ENCODE measurements around the gene CCDC174. TPM values are rescaled to one million over a fixed set of nuclear protein-coding genes. Genes with fewer than 3 reads are reported as not detected.

Gene CCDC174
- total RNA-seq, 1 donor from 2014 or later = 31.2 TPM

DNA sequence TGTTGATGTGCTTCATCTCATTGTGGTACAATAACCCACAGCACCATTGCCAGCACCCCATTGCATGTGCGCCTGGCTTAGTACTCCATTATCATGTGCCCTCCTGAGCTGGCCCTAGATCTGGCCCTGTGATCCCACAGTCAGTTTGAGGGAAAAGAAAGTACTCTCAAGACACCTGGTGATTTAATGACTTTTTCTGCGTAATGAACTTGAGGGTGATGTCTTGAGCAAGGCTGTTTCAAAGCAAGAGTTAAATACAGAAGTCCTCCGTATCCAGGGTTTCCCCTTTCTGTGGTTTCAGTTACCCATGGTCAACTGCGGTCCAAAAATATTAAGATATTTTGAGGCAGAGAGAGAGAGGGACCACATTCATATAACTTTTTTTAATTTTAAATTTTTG is 39.7 kb downstream of the CCDC174 start:
- intact Hi-C loops (cut with DNase I) = no loop called here

DNA sequence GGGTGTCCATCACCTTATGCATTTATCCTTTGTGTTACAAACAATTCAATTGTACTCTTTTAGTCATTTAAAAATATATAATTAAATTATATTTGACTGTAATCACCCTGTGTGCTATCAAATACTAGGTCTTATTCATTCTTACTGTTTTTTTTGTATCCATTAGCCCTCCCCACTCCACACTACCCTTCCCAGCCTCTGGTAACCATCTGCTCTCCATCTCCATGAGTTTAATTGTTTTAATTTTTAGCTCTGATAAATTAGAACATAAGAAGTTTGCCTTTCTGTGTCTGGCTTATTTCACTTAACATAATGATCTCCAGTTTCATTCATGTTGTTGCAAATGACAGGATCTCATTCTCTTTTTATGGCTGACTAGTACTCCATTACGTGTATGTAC is 40.2 kb downstream of the CCDC174 start:
- TF ChIP-seq POLR2AphosphoS5 (IDR thresholded peaks at IDR 0.05; ENCODE audit: insufficient read depth in 1 of 2, low read depth in 1 of 2) = no peak
- TF ChIP-seq POLR2A (IDR thresholded peaks at IDR 0.05) = no peak
- no peak for TF ChIP-seq CTCF (IDR thresholded peaks at IDR 0.05)
- DNase-seq (ENCODE audit: extremely low spot score in 2 of 2) = no peak
- Histone ChIP-seq H3K27me3 (no peaks in the 10 kb centered on the region), H3K27ac (no peak overlapping the region), H3K4me1 (no peaks in the 10 kb centered on the region), H3K9me3 (no peaks in the 10 kb centered on the region), H3K4me3 (no peak overlapping the region), H3K36me3 (no peaks in the 10 kb centered on the region)
- intact Hi-C loops (cut with DNase I) = no loop called here

More for the DNA sequence above, 39.7 kb downstream of the CCDC174 start:
- no peak for DNase-seq (ENCODE audit: extremely low spot score in 2 of 2)
- Histone ChIP-seq H3K36me3 (no peaks in the 10 kb centered on the region), H3K27ac (no peak overlapping the region), H3K27me3 (no peaks in the 10 kb centered on the region), H3K4me1 (no peaks in the 10 kb centered on the region), H3K9me3 (no peaks in the 10 kb centered on the region), H3K4me3 (no peak overlapping the region)
- no peak for TF ChIP-seq POLR2A (IDR thresholded peaks at IDR 0.05)
- TF ChIP-seq POLR2AphosphoS5 (IDR thresholded peaks at IDR 0.05; ENCODE audit: insufficient read depth in 1 of 2, low read depth in 1 of 2) = no peak
- TF ChIP-seq CTCF (IDR thresholded peaks at IDR 0.05) = no peak

GRCh38 chr3:14698601-14699244 is 47.2 kb downstream of the CCDC174 start:
- Histone ChIP-seq H3K4me1 (no peaks in the 10 kb centered on the region), H3K9me3 (no peaks in the 10 kb centered on the region), H3K27ac (no peak overlapping the region), H3K27me3 (no peaks in the 10 kb centered on the region), H3K36me3 (no peaks in the 10 kb centered on the region), H3K4me3 (no peak overlapping the region)
- intact Hi-C loops (cut with DNase I) = no loop called here
- DNase-seq (ENCODE audit: extremely low spot score in 2 of 2) = no peak
- TF ChIP-seq POLR2A (IDR thresholded peaks at IDR 0.05) (no peak), POLR2AphosphoS5 (IDR thresholded peaks at IDR 0.05; ENCODE audit: insufficient read depth in 1 of 2, low read depth in 1 of 2) (no peak), CTCF (IDR thresholded peaks at IDR 0.05) (no peak)

DNA sequence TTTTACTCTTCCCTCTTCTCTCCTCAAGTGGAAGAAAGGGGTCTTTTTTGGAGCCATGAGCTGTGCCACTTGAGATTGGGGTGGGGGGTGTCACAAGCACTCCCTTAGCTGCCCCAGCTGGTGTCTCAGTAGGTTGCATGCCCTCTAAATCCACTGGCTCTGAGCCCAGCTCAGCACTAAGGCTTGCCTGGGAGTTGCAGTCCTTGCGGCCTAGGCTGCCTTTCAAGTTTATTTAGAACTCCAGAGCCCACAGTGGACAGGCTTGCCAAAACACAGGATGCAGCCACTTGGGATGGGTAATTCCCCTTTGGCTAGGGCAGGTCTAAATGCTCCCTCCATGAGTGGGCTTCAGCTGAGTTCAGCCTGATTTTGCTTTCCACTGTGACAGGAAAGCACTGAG is 48.1 kb downstream of the CCDC174 start:
- Histone ChIP-seq H3K27ac (no peak overlapping the region), H3K9me3 (no peaks in the 10 kb centered on the region), H3K4me1 (no peaks in the 10 kb centered on the region), H3K36me3 (no peaks in the 10 kb centered on the region), H3K27me3 (no peaks in the 10 kb centered on the region), H3K4me3 (no peak overlapping the region)
- DNase-seq (ENCODE audit: extremely low spot score in 2 of 2) = no peak
- intact Hi-C loops (cut with DNase I) = no loop called here
- TF ChIP-seq POLR2A (IDR thresholded peaks at IDR 0.05) = no peak
- TF ChIP-seq CTCF (IDR thresholded peaks at IDR 0.05) = no peak
- no peak for TF ChIP-seq POLR2AphosphoS5 (IDR thresholded peaks at IDR 0.05; ENCODE audit: insufficient read depth in 1 of 2, low read depth in 1 of 2)

GRCh38 chr3:14700891-14701290 is 49.3 kb downstream of the CCDC174 start:
- Histone ChIP-seq H3K4me3 (no peak overlapping the region), H3K27me3 (no peaks in the 10 kb centered on the region), H3K27ac (no peak overlapping the region), H3K4me1 (no peaks in the 10 kb centered on the region), H3K36me3 (no peaks in the 10 kb centered on the region), H3K9me3 (no peaks in the 10 kb centered on the region)
- TF ChIP-seq CTCF (IDR thresholded peaks at IDR 0.05) (no peak), POLR2AphosphoS5 (IDR thresholded peaks at IDR 0.05; ENCODE audit: insufficient read depth in 1 of 2, low read depth in 1 of 2) (no peak), POLR2A (IDR thresholded peaks at IDR 0.05) (no peak)
- intact Hi-C loops (cut with DNase I) = no loop called here
- DNase-seq (ENCODE audit: extremely low spot score in 2 of 2) = no peak

Measured in vagina (tissue), 2 donors.